Activated CD4-positive, alpha-beta T cell treated with anti-CD3 and anti-CD28 coated beads, Interleukin-2, Interleukin-4, amounts not matched to agents 100 ng/mL and 50 ng/mL, durations not matched to agents 16 hours and 8 hours (primary cell): ENCODE data around the gene INSM1.
A peak's percentile ranks its signal among the peaks of the same experiment; 100 is the strongest.
"Not testable (repeated sequence)": the region's sequence is repeated elsewhere in the genome, so short reads cannot be mapped to it uniquely, and the experiment has no call there.

Experiments
- DNase-seq: peaks from one replicate; pipeline ENCODE4 v3.0.0-alpha.2; 2020; ENCODE audit warnings: low spot score

The INSM1 gene

GRCh38 chr20:20367575-20368417 is at the start of gene INSM1:
Gene INSM1 (plus strand): TSS chr20:20368104. CDS start chr20:20368268, 164 bp downstream.
- DNase-seq: no peak

GRCh38 chr20:20318365-20319161 is 49.3 kb upstream of the INSM1 start:
- no peak for DNase-seq

- DNase-seq: no peak
Measured at GRCh38 chr20:20321134-20321533, 46.8 kb upstream of the INSM1 start.

GRCh38 chr20:20321917-20322316 is 46.0 kb upstream of the INSM1 start:
- no peak for DNase-seq

GRCh38 chr20:20322912-20323311 is 45.0 kb upstream of the INSM1 start:
- DNase-seq: no peak

- DNase-seq: no peak
Measured at GRCh38 chr20:20327746-20328145, 40.2 kb upstream of the INSM1 start.

GRCh38 chr20:20329564-20329963 is 38.3 kb upstream of the INSM1 start:
- no peak for DNase-seq

- DNase-seq: no peak
Measured at GRCh38 chr20:20331156-20331555, 36.7 kb upstream of the INSM1 start.

- no peak for DNase-seq
Measured at GRCh38 chr20:20331817-20332216, 36.1 kb upstream of the INSM1 start.

- no peak for DNase-seq
Measured at GRCh38 chr20:20333866-20334265, 34.0 kb upstream of the INSM1 start.

- DNase-seq: no peak
Measured at GRCh38 chr20:20334489-20334888, 33.4 kb upstream of the INSM1 start.

- no peak for DNase-seq
Measured at GRCh38 chr20:20338133-20338730, 29.7 kb upstream of the INSM1 start.

- DNase-seq: no peak
Measured at GRCh38 chr20:20340443-20340842, 27.5 kb upstream of the INSM1 start.

- no peak for DNase-seq
Measured at GRCh38 chr20:20341371-20341770, 26.5 kb upstream of the INSM1 start.

GRCh38 chr20:20342066-20342465 is 25.8 kb upstream of the INSM1 start:
- no peak for DNase-seq

- no peak for DNase-seq
Measured at GRCh38 chr20:20343932-20344331, 24.0 kb upstream of the INSM1 start.

- DNase-seq: no peak
Measured at GRCh38 chr20:20344476-20344875, 23.4 kb upstream of the INSM1 start.

GRCh38 chr20:20353576-20353975 is 14.3 kb upstream of the INSM1 start:
- no peak for DNase-seq

GRCh38 chr20:20355503-20355902 is 12.4 kb upstream of the INSM1 start:
- DNase-seq: not testable (repeated sequence)

- no peak for DNase-seq
Measured at GRCh38 chr20:20358801-20359200, 9.1 kb upstream of the INSM1 start.

- DNase-seq: no peak
Measured at GRCh38 chr20:20359628-20360027, 8.3 kb upstream of the INSM1 start.

- DNase-seq: peak; percentile 53
Measured at GRCh38 chr20:20360464-20360863, 7.4 kb upstream of the INSM1 start.
